ENCODE measurements around the gene LRRC1. TPM values are rescaled to one million over a fixed set of nuclear protein-coding genes. Genes with fewer than 3 reads are reported as not detected.
"Not testable (repeated sequence)": the region's sequence is repeated elsewhere in the genome, so short reads cannot be mapped to it uniquely, and the experiment has no call there.

The LRRC1 gene
- total and polyA plus RNA-seq, 2 of the 13 experiments (the other 11 are each of a cell fraction or from before 2014, with no cell fraction given), result 15.6 to 27.7 TPM

GRCh38 chr6:53773044-53773696 is 21.6 kb upstream of the LRRC1 start:
- Histone ChIP-seq H3K4me1 (ENCODE audit: insufficient read depth, low read length) (no peaks in the 10 kb centered on the region), H4K20me1 (ENCODE audit: insufficient read depth, low read length) (no peaks in the 10 kb centered on the region), H3K9me3 (ENCODE audit: low read length) (0 out of 2 replicates have a peak, but pooled peaks cover 4% of the 10 kb centered on the region), H3K36me3 (replicated peaks in 1 of 2; ENCODE audit: control insufficient read depth in 1 of 2, insufficient read depth in 2 of 2, low read length in 2 of 2) (no peaks in the 10 kb centered on the region), H3K27ac (ENCODE audit: extremely low read length, insufficient read depth, low read length) (no peak overlapping the region), H3K4me2 (ENCODE audit: low read depth, low read length) (no peak overlapping the region), H3K79me2 (ENCODE audit: insufficient read depth, low read length) (no peaks in the 10 kb centered on the region), H2AFZ (ENCODE audit: low read length) (no peak overlapping the region), H3K9ac (ENCODE audit: insufficient read depth, low read depth, low read length) (no peak overlapping the region), H3K27me3 (ENCODE audit: control insufficient read depth in 1 of 2, insufficient read depth in 2 of 2, low read length in 2 of 2) (no peaks in the 10 kb centered on the region), H3K4me3 (replicated peaks in 1 of 3; ENCODE audit: insufficient read depth in 1 of 3, low read depth in 2 of 3, low read length in 3 of 3) (no peak overlapping the region)
- POLR2A ChIA-PET, result no interaction called here
- ATAC-seq (no peak), DNase-seq (ENCODE audit: low spot score) (no peak), FAIRE-seq (no peak)
- no peak for TF ChIP-seq CHCHD3 (CRISPR knock-in tag; IDR thresholded peaks at IDR 0.05)
- TF ChIP-seq TFAP4 (IDR thresholded peaks at IDR 0.05; ENCODE audit: borderline replicate concordance, low read depth), result no peak
- no peak for TF ChIP-seq ESRRA (CRISPR knock-in tag; IDR thresholded peaks at IDR 0.05; ENCODE audit: low read depth)
- TF ChIP-seq ZNF740 (CRISPR knock-in tag; IDR thresholded peaks at IDR 0.05), result no peak
- no peak for TF ChIP-seq ZNF251 (CRISPR knock-in tag; IDR thresholded peaks at IDR 0.05)
- BruUV-seq (replicated peaks), result no TSS peak
- intact Hi-C loops (cut with micrococcal nuclease; ENCODE audit: unreplicated experiment), result no loop called here
- CTCF ChIA-PET (ENCODE audit: low intra/inter-chr PET ratio, low total read pairs), result no interaction called here
- in situ Hi-C loops (cut with HindIII; ENCODE audit: extremely low pct_ligation_motif_present, low pct_unique_long_range_greater_than_20kb), result no loop called here

- H4K20me1 ChIP-seq (ENCODE audit: insufficient read depth, low read length); H2AFZ ChIP-seq (ENCODE audit: low read length); FAIRE-seq; DNase-seq (ENCODE audit: low spot score); H3K27ac ChIP-seq (ENCODE audit: extremely low read length, insufficient read depth, low read length); intact Hi-C loops (cut with micrococcal nuclease; ENCODE audit: unreplicated experiment); H3K9ac ChIP-seq (ENCODE audit: insufficient read depth, low read depth, low read length); ATAC-seq; BruUV-seq (replicated peaks); H3K4me2 ChIP-seq (ENCODE audit: low read depth, low read length); H3K4me1 ChIP-seq (ENCODE audit: insufficient read depth, low read length); CTCF ChIA-PET (ENCODE audit: low intra/inter-chr PET ratio, low total read pairs); H3K9me3 ChIP-seq (ENCODE audit: low read length); H3K27me3 ChIP-seq (ENCODE audit: control insufficient read depth in 1 of 2, insufficient read depth in 2 of 2, low read length in 2 of 2); H3K79me2 ChIP-seq (ENCODE audit: insufficient read depth, low read length); H3K4me3 ChIP-seq (replicated peaks in 1 of 3; ENCODE audit: insufficient read depth in 1 of 3, low read depth in 2 of 3, low read length in 3 of 3); in situ Hi-C loops (cut with HindIII; ENCODE audit: extremely low pct_ligation_motif_present, low pct_unique_long_range_greater_than_20kb); H3K36me3 ChIP-seq (replicated peaks in 1 of 2; ENCODE audit: control insufficient read depth in 1 of 2, insufficient read depth in 2 of 2, low read length in 2 of 2); TF ChIP-seq SOX13 (IDR thresholded peaks at IDR 0.05); FOXP1 (CRISPR knock-in tag; IDR thresholded peaks at IDR 0.05); SOX6 (IDR thresholded peaks at IDR 0.05): not testable (repeated sequence)
- POLR2A ChIA-PET, result interaction anchor here (1.6 kb wide), 1 partner anchor 18 kb away, joined by 8 read pairs; the partner anchor contains the start of gene LRRC1
- 0% methylated on average over 2 of the region's 2 CpGs for WGBS (ENCODE audit: low lambda C conversion rate)
- TF ChIP-seq SOX13 (CRISPR knock-in tag; conservative IDR thresholded peaks at IDR 0.05 in 1 of 2, IDR thresholded peaks at IDR 0.05 in 1 of 2), result peak in 1 of 2 experiments; percentile 81; a peak in 2 of 4 replicates
- TF ChIP-seq ISL2 (CRISPR knock-in tag; IDR thresholded peaks at IDR 0.05), result 0 out of 2 replicates have a peak, but pooled peaks have one; percentile 31
- TF ChIP-seq GATAD2A (CRISPR knock-in tag; IDR thresholded peaks at IDR 0.05), result peak; percentile 46
- TF ChIP-seq CEBPG (CRISPR knock-in tag; IDR thresholded peaks at IDR 0.05), result peak; percentile 47; the same call in 1 of the 2 replicates
- 0 out of 2 replicates have a peak, but pooled peaks have one; percentile 36 for TF ChIP-seq BCL6 (CRISPR knock-in tag; IDR thresholded peaks at IDR 0.05)
- TF ChIP-seq SKI (IDR thresholded peaks at IDR 0.05; ENCODE audit: partially characterized antibody), result peak; percentile 31
- TF ChIP-seq, protein P1, sequence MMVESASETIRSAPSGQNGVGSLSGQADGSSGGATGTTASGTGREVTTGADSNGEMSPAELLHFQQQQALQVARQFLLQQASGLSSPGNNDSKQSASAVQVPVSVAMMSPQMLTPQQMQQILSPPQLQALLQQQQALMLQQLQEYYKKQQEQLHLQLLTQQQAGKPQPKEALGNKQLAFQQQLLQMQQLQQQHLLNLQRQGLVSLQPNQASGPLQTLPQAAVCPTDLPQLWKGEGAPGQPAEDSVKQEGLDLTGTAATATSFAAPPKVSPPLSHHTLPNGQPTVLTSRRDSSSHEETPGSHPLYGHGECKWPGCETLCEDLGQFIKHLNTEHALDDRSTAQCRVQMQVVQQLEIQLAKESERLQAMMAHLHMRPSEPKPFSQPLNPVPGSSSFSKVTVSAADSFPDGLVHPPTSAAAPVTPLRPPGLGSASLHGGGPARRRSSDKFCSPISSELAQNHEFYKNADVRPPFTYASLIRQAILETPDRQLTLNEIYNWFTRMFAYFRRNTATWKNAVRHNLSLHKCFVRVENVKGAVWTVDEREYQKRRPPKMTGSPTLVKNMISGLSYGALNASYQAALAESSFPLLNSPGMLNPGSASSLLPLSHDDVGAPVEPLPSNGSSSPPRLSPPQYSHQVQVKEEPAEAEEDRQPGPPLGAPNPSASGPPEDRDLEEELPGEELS (CRISPR knock-in tag; IDR thresholded peaks at IDR 0.05), result 0 out of 2 replicates have a peak, but pooled peaks have one; percentile 22
- 0 out of 2 replicates have a peak, but pooled peaks have one; percentile 24 for TF ChIP-seq FOXP1 (IDR thresholded peaks at IDR 0.05)
- TF ChIP-seq SOX6 (CRISPR knock-in tag; IDR thresholded peaks at IDR 0.05), result peak; percentile 83
Measured at GRCh38 chr6:53776152-53776551, 18.7 kb upstream of the LRRC1 start.

Data from HepG2 (cell line).